Urinary bladder (tissue), 4 donors: Measurements from ENCODE around the gene CASS4. TPM values are rescaled to one million over a fixed set of nuclear protein-coding genes. Genes with fewer than 3 reads are reported as not detected.

ENCODE experiments used
- DNase-seq: peaks from one replicate; pipeline ENCODE4 v3.0.0-alpha.2; 2015; ENCODE audit errors: extremely low spot score
- H3K27ac ChIP-seq: one replicate; pipeline ENCODE4 v1.5.1; 2013; ENCODE audit warnings: low read depth, mild to moderate bottlenecking, moderate library complexity
- H3K36me3 ChIP-seq: one replicate; pipeline ENCODE4 v1.6.1; 2013; ENCODE audit warnings: mild to moderate bottlenecking, moderate library complexity; ENCODE audit not compliant: insufficient read depth
- H3K4me1 ChIP-seq: one replicate; pipeline ENCODE4 v1.6.1; 2013; ENCODE audit warnings: mild to moderate bottlenecking, moderate library complexity; ENCODE audit not compliant: insufficient read depth
- H3K4me3 ChIP-seq: one replicate; pipeline ENCODE4 v1.5.1; 2013; ENCODE audit warnings: low read depth, low read length
- WGBS: extraction: QIAGEN DNeasy Blood & Tissue Kit; methylation state at CpG from one replicate; pipeline ENCODE4 v1.1.7; 2013; 5-methylcytosine and 5-hydroxymethylcytosine counted together
- polyA plus RNA-seq: library from polyadenylated mRNA; stranded (reverse); fragments of 200-250 nt; gene quantifications from one replicate; pipeline ENCODE4 v1.2.3, GENCODE V29; 2013
- small RNA-seq: library from RNA; depleted of rRNA; stranded (forward); fragments of <200 nt; gene quantifications from one replicate; pipeline ENCODE3, GENCODE V24; 2014
- total RNA-seq: library from RNA; depleted of rRNA; stranded (reverse); fragments of >200 nt; gene quantifications from one replicate; pipeline ENCODE4 v1.2.3, GENCODE V29; 2014
- donor health status: healthy with polysubstance abuse.
- donor health status: healthy.

Gene CASS4
- total and polyA plus RNA-seq, 2 donors: 1.1 to 1.9 TPM

GRCh38 chr20:56501116-56501515 is 89.1 kb downstream of the CASS4 start:
- DNase-seq: no peak
- H3K4me3 ChIP-seq: no peak overlapping the region
- 99% methylated on average over 1 of the region's 1 CpG for WGBS
- H3K36me3 ChIP-seq: peaks cover 3% of the 10 kb centered on the region
- H3K4me1 ChIP-seq: no peaks in the 10 kb centered on the region
- H3K27ac ChIP-seq: no peak overlapping the region

DNA sequence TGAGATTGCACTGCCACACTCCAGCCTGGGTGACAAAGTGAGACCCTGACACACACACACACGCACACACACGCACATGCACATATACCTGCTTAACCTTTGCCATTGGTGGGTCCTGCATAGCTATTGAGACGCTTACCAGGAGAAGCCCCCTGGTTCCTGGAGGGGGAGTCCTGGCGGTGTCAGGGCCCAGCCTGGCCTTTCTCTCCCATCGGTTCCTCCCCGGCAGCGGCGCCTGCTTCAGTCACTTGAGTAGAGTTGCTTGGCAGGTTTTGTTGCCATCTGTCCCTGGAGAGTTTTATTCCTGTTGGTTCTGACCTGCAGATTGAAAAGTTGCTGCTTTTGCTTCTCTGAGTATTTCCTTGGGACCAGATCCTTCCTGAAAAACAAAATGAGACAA is 91.9 kb downstream of the CASS4 start:
- no peaks in the 10 kb centered on the region for H3K4me1 ChIP-seq
- 86% methylated on average over 8 of the region's 8 CpGs for WGBS
- no peaks in the 10 kb centered on the region for H3K36me3 ChIP-seq
- no peak for DNase-seq
- H3K27ac ChIP-seq: no peak overlapping the region
- no peak overlapping the region for H3K4me3 ChIP-seq

DNA sequence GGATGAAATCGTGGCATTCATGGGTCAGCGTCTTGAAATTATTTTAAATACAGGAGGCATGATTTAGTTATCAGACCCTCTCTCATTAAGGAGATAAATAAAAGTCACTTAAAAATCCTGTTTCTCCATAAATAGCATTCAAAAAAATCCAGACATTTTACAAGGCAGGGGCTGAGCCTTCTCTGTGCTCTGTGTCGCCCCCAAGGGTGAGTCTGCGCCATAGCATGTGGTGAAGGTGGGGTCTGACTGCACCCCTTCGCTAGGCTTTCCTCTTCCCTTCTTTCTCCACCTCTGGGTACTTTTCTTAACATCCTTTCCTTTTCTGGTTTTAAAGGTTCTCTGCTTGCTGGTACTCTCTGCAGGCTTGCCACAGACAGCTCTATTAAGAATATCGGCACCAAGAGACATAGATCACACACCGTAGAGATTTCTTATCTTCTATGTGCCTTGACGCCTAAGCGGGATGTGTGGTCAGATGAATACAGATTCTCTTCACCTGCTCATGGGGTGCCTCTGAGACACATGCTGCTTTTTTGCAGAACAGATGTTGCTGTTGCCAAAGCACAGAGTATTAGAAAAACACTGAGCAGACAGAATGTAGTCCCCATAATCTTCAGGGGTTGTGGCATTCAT is 92.4 kb downstream of the CASS4 start:
- Histone ChIP-seq H3K27ac (no peak overlapping the region), H3K36me3 (no peaks in the 10 kb centered on the region), H3K4me3 (no peak overlapping the region), H3K4me1 (no peaks in the 10 kb centered on the region)
- WGBS: 77% methylated on average over 9 of the region's 9 CpGs
- no peak for DNase-seq

DNA sequence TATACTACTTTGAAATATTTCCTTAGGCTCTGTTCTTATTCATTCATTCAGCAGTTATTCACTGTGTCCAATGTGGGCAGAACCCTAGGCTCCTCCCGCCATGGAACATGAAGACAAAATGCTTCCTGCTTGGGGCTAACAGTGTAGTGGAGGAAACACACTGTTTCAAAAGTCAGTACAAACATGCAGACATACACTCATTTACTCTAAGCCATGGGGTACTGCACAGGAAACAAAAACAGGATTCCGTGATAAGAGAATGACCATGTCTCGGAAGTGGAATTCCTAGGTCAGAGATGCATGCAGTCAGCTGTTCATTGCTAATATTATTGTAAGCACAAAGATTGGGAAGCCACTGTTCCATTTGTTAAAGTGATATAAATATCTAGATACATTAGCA is 94.0 kb downstream of the CASS4 start:
- no peak for DNase-seq
- WGBS: 71% methylated on average over 3 of the region's 3 CpGs
- Histone ChIP-seq H3K36me3 (no peaks in the 10 kb centered on the region), H3K4me1 (no peaks in the 10 kb centered on the region), H3K27ac (no peak overlapping the region), H3K4me3 (no peak overlapping the region)

Small RNA genes within 50 kb of the gene (small RNA-seq; reads per million reads assigned to genes)
- gene RPL39P: not detected

Other genes starting within 250 kb of the CASS4 start
- not detected for gene MC3R, start 163.5 kb upstream of the CASS4 start, total RNA-seq
- gene MC3R, start 163.5 kb upstream of the CASS4 start, polyA plus RNA-seq: not detected
- gene FAM210B, start 53.3 kb upstream of the CASS4 start, total RNA-seq: 31.2 TPM
- gene FAM210B, start 53.3 kb upstream of the CASS4 start, polyA plus RNA-seq: 49.0 TPM
- gene AURKA, start 20.0 kb upstream of the CASS4 start, total RNA-seq: 13.5 TPM
- 2.5 TPM for gene AURKA, start 20.0 kb upstream of the CASS4 start, polyA plus RNA-seq
- gene CSTF1, start 19.6 kb upstream of the CASS4 start, total RNA-seq: 40.8 TPM
- 18.8 TPM for gene CSTF1, start 19.6 kb upstream of the CASS4 start, polyA plus RNA-seq
- 49.3 TPM for gene RTF2, start 56.4 kb downstream of the CASS4 start, total RNA-seq
- gene RTF2, start 56.4 kb downstream of the CASS4 start, polyA plus RNA-seq: 115 TPM
- gene FAM209A, start 112.5 kb downstream of the CASS4 start, total RNA-seq: not detected
- 0.15 TPM for gene FAM209A, start 112.5 kb downstream of the CASS4 start, polyA plus RNA-seq
- gene FAM209B, start 121.0 kb downstream of the CASS4 start, total RNA-seq: not detected
- 0.28 TPM for gene FAM209B, start 121.0 kb downstream of the CASS4 start, polyA plus RNA-seq
- gene TFAP2C, start 217.0 kb downstream of the CASS4 start, total RNA-seq: 1.8 TPM
- gene TFAP2C, start 217.0 kb downstream of the CASS4 start, polyA plus RNA-seq: 1.2 TPM